Middle frontal gyrus (tissue), 1 donor: Measurements from ENCODE around the gene ACOT13.
"Not testable (repeated sequence)": the region's sequence is repeated elsewhere in the genome, so short reads cannot be mapped to it uniquely, and the experiment has no call there.

Experiments used
- DNase-seq: peaks from one replicate; pipeline ENCODE4 v3.0.0-alpha.2; 2015; ENCODE audit warnings: low spot score; ENCODE audit errors: extremely low spot score

ACOT13 gene

GRCh38 chr6:24692003-24692402 lies 25.1 kb downstream of the ACOT13 start:
- DNase-seq = no peak

GRCh38 chr6:24692415-24692814 lies 25.5 kb downstream of the ACOT13 start:
- no peak for DNase-seq

- DNase-seq = no peak
Measured at GRCh38 chr6:24692848-24693592, 26.1 kb downstream of the ACOT13 start.

- DNase-seq = no peak
Measured at GRCh38 chr6:24694198-24694597, 27.3 kb downstream of the ACOT13 start.

GRCh38 chr6:24695635-24696034 lies 28.8 kb downstream of the ACOT13 start:
- not testable (repeated sequence) for DNase-seq

- DNase-seq = no peak
Measured at GRCh38 chr6:24696097-24696496, 29.2 kb downstream of the ACOT13 start.

- DNase-seq = no peak
Measured at GRCh38 chr6:24699521-24700359, 32.9 kb downstream of the ACOT13 start.

GRCh38 chr6:24702720-24703282 lies 35.9 kb downstream of the ACOT13 start:
- no peak for DNase-seq

GRCh38 chr6:24704468-24704867 lies 37.6 kb downstream of the ACOT13 start:
- DNase-seq = no peak

GRCh38 chr6:24708612-24709011 lies 41.7 kb downstream of the ACOT13 start:
- DNase-seq = no peak

GRCh38 chr6:24709014-24709711 lies 42.3 kb downstream of the ACOT13 start:
- no peak for DNase-seq

- no peak for DNase-seq
Measured at GRCh38 chr6:24710519-24711303, 43.8 kb downstream of the ACOT13 start.

GRCh38 chr6:24716602-24717148 lies 49.8 kb downstream of the ACOT13 start:
- not testable (repeated sequence) for DNase-seq

GRCh38 chr6:24718449-24719124 lies 51.7 kb downstream of the ACOT13 start:
- DNase-seq = no peak

- no peak for DNase-seq
Measured at GRCh38 chr6:24719125-24719971, 52.5 kb downstream of the ACOT13 start, which contains the start of gene C6orf62. Gene C6orf62 (minus strand): TSS chr6:24719154. CDS start chr6:24718668, 486 bp downstream.

- no peak for DNase-seq
Measured at GRCh38 chr6:24720131-24720603, 53.3 kb downstream of the ACOT13 start.

GRCh38 chr6:24720604-24721460 lies 54.0 kb downstream of the ACOT13 start:
- peak; percentile 99 for DNase-seq
